ENCODE measurements around the gene ZFX.

- TF ChIP-seq CTCF (IDR thresholded peaks at IDR 0.05) (no peak), POLR2A (IDR thresholded peaks at IDR 0.05) (no peak)
These were observed 66.5 kb downstream of the ZFX start for GRCh38 chrX:24216037-24216436.

All from thyroid gland (tissue), 4 donors.